K562 (cell line): ENCODE data around the gene ZNF837. TPM values are rescaled to one million over a fixed set of nuclear protein-coding genes. Genes with fewer than 3 reads are reported as not detected.
A peak's percentile ranks its signal among the peaks of the same experiment; 100 is the strongest.

ENCODE experiments used
- ATF1 ChIP-seq, 2 experiments: fragments of 450-650 bp in 1 of 2; IDR thresholded peaks; 2 replicates each; pipeline ENCODE4 v1.6.1; 2016; ENCODE audit warnings: missing compliant biosample characterization in 1 of 2, missing genetic modification characterization in 1 of 2
- CBFA2T3 ChIP-seq: fragments of 450-650 bp; IDR thresholded peaks from 2 replicates; pipeline ENCODE4 v1.6.1; 2017
- CEBPG ChIP-seq, 3 experiments: fragments of 200-800 bp in 1 of 3; sonication (Bioruptor generic) in 1 of 3; sonication (generic) in 1 of 3; formaldehyde crosslinking in 1 of 3; IDR thresholded peaks in 2 of 3; conservative IDR thresholded peaks in 1 of 3; 2 replicates each; pipeline versions ENCODE4 v1.6.1 to v1.8.0; 2016 to 2022; ENCODE audit warnings: missing compliant biosample characterization in 2 of 3, missing genetic modification characterization in 2 of 3, mild to moderate bottlenecking in 1 of 3, missing genetic modification reagents in 1 of 3
- CHD1 ChIP-seq: fragments of 200-600 bp; sonication (generic); IDR thresholded peaks from one replicate; pipeline ENCODE4 v1.6.1; 2012; ENCODE audit warnings: mild to moderate bottlenecking, moderate library complexity, low read length, inconsistent platforms
- E4F1 ChIP-seq: fragments of 250-450 bp; sonication (Bioruptor Pico); IDR thresholded peaks from 2 replicates; pipeline ENCODE4 v1.5.0; 2021; ENCODE audit warnings: mild to moderate bottlenecking, borderline replicate concordance
- EP300 ChIP-seq: IDR thresholded peaks from 2 replicates; pipeline ENCODE4 v1.6.1; 2012; ENCODE audit warnings: low read length, improper control_type of control experiment
- HCFC1 ChIP-seq: IDR thresholded peaks from 2 replicates; pipeline ENCODE4 v1.6.1; 2012; ENCODE audit warnings: low read depth, low read length, improper control_type of control experiment
- HMGXB4 ChIP-seq: sonication (generic); formaldehyde crosslinking; IDR thresholded peaks from 2 replicates; pipeline ENCODE4 v1.8.1; 2023; ENCODE audit warnings: mild to moderate bottlenecking, missing genetic modification reagents
- NCOA1 ChIP-seq: fragments of 450-650 bp; IDR thresholded peaks from 2 replicates; pipeline ENCODE4 v1.6.1; 2016; ENCODE audit warnings: low read depth
- PHF8 ChIP-seq: fragments of 200-600 bp; sonication (generic); IDR thresholded peaks from 2 replicates; pipeline ENCODE4 v1.6.1; 2012; ENCODE audit warnings: mixed run types, mild to moderate bottlenecking, inconsistent platforms, low read length, moderate library complexity, borderline replicate concordance
- SP2 ChIP-seq: IDR thresholded peaks from 2 replicates; pipeline ENCODE4 v1.6.1; 2011; ENCODE audit warnings: mild to moderate bottlenecking, low read depth, low read length, moderate library complexity; ENCODE audit not compliant: poor library complexity, severe bottlenecking; ENCODE audit errors: extremely low read depth
- STAT5A ChIP-seq: IDR thresholded peaks from 2 replicates; pipeline ENCODE4 v1.6.1; 2012; ENCODE audit warnings: low read length, inconsistent platforms, borderline replicate concordance
- TARDBP ChIP-seq: fragments of 450-650 bp; IDR thresholded peaks from 2 replicates; pipeline ENCODE4 v1.6.1; 2016
- TGIF2 ChIP-seq: sonication (generic); formaldehyde crosslinking; IDR thresholded peaks from 2 replicates; pipeline ENCODE4 v1.8.1; 2022; ENCODE audit warnings: mild to moderate bottlenecking, missing genetic modification reagents, moderate library complexity
- TRIM24 ChIP-seq, 2 experiments: fragments of 450-650 bp; IDR thresholded peaks; 2 replicates each; pipeline ENCODE4 v1.6.1; 2016
- USF2 ChIP-seq: sonication (generic); formaldehyde crosslinking; IDR thresholded peaks from 2 replicates; pipeline ENCODE4 v1.5.0; 2020; ENCODE audit warnings: missing genetic modification reagents
- ZBTB33 ChIP-seq: sonication (generic); formaldehyde crosslinking; IDR thresholded peaks from 2 replicates; pipeline ENCODE4 v1.8.1; 2023; ENCODE audit warnings: mild to moderate bottlenecking, missing genetic modification reagents
- ZBTB7A ChIP-seq: IDR thresholded peaks from 2 replicates; pipeline ENCODE4 v1.6.1; 2011; ENCODE audit warnings: low read depth, mild to moderate bottlenecking, low read length, moderate library complexity, borderline replicate concordance; ENCODE audit not compliant: control insufficient read depth
- ZFP36 ChIP-seq: fragments of 150-350 bp; IDR thresholded peaks from 2 replicates; pipeline ENCODE4 v1.6.1; 2018; ENCODE audit warnings: low read length, low read depth; ENCODE audit not compliant: partially characterized antibody
- ZNF3 ChIP-seq: fragments of 250-450 bp; sonication (Bioruptor Pico); IDR thresholded peaks from 2 replicates; pipeline ENCODE4 v1.5.0; 2021; ENCODE audit warnings: mild to moderate bottlenecking, moderate library complexity
- polyA plus RNA-seq, 8 experiments: library from polyadenylated mRNA; depleted of rRNA in 4 of 8; stranded (reverse) in 5 of 8; unstranded in 3 of 8; fragments of >200 nt; fragmentation: Nextera tagmentation in 2 of 8; fragmentation: Illumina TruSeq in 1 of 8; extraction: Ambion mirVana in 2 of 8; extraction: Trizol in 1 of 8; gene quantifications; 2 replicates each; pipeline versions ENCODE4 v1.2.1 to v1.2.3, GENCODE V29; 2011 to 2014; ENCODE audit warnings: inconsistent platforms in 1 of 8, missing spikeins in 1 of 8
- total RNA-seq, 7 experiments: library from RNA; depleted of rRNA in 6 of 7; stranded (reverse); fragments of >200 nt in 6 of 7; fragmentation: Illumina TruSeq in 2 of 7; extraction: Trizol in 2 of 7; gene quantifications; 2 replicates each; pipeline versions ENCODE4 v1.2.1 to v1.2.3, GENCODE V29; 2011 to 2021; ENCODE audit warnings: low replicate concordance in 1 of 7

The ZNF837 gene
- total and polyA plus RNA-seq, 9 of the 15 experiments (the other 6 are each of a cell fraction or from before 2014, with no cell fraction given) = 0.11 to 2.1 (median 0.57) TPM; not detected in 4

- TF ChIP-seq SP2 (peak; percentile 96), USF2 (CRISPR knock-in tag) (no peak), ZBTB7A (peak; percentile 70; the same call in 1 of the 2 replicates), EP300 (no peak), CBFA2T3 (no peak), TGIF2 (CRISPR knock-in tag) (0 out of 2 replicates have a peak, but pooled peaks have one; percentile 57), ATF1 (CRISPR knock-in tag; IDR thresholded peaks at IDR 0.05) (0 out of 2 replicates have a peak, but pooled peaks have one; percentile 22), ATF1 (tag; IDR thresholded peaks at IDR 0.05) (peak; percentile 85), ZFP36 (no peak), TRIM24 (IDR thresholded peaks at IDR 0.05) (peak in 1 of 2 experiments; percentile 74; a peak in 3 of 4 replicates), CHD1 (no peak), CEBPG (CRISPR knock-in tag; IDR thresholded peaks at IDR 0.05) (no peak), CEBPG (tag; conservative IDR thresholded peaks at IDR 0.05 in 1 of 2, IDR thresholded peaks at IDR 0.05 in 1 of 2) (no peak), PHF8 (peak; percentile 80), E4F1 (no peak), ZBTB33 (CRISPR knock-in tag) (0 out of 2 replicates have a peak, but pooled peaks have one; percentile 12), ZNF3 (CRISPR knock-in tag) (no peak), TARDBP (no peak), HCFC1 (peak; percentile 81), HMGXB4 (CRISPR knock-in tag) (no peak), STAT5A (peak; percentile 10; the same call in 1 of the 2 replicates), NCOA1 (peak; percentile 77)
Observed at GRCh38 chr19:58362272-58362994, 18.4 kb downstream of the ZNF837 start, which contains the start of gene ZNF497 (continued).
